Measurements from ENCODE around the gene SNW1.
A peak's percentile ranks its signal among the peaks of the same experiment; 100 is the strongest.

Gene SNW1

GRCh38 chr14:77710364-77710763, 50.6 kb downstream of the SNW1 start:
- ATAC-seq (ENCODE audit: insufficient read depth, low read depth) (no peak), DNase-seq (no peak)
- H3K4me3 ChIP-seq (ENCODE audit: low read depth in 1 of 2, low read length in 2 of 2), result no peak overlapping the region; a peak in 1 of 4 replicates
- H3K79me2 ChIP-seq (ENCODE audit: insufficient read depth, low read length), result peaks cover 91% of the 10 kb centered on the region
- H3K36me3 ChIP-seq (ENCODE audit: insufficient read depth, low read length), result peaks cover 51% of the 10 kb centered on the region
- TF ChIP-seq CTCF (IDR thresholded peaks at IDR 0.05; ENCODE audit: borderline replicate concordance, extremely low read depth, low read length, poor library complexity, severe bottlenecking) (no peak), EZH2 (IDR thresholded peaks at IDR 0.05; ENCODE audit: borderline replicate concordance, low read depth, low read length, severe bottlenecking) (no peak)
- H3K4me2 ChIP-seq (ENCODE audit: insufficient read depth, low read length), result peak overlapping the region; percentile 87; the same call in 1 of the 2 replicates
- H3K9ac ChIP-seq (ENCODE audit: low read depth, low read length), result no peak overlapping the region
- H3K4me1 ChIP-seq (ENCODE audit: insufficient read depth, low read length), result peaks cover 36% of the 10 kb centered on the region
- H3K27ac ChIP-seq (ENCODE audit: low read length), result no peak overlapping the region
- peaks cover 30% of the 10 kb centered on the region; the same call in 1 of the 2 replicates for H4K20me1 ChIP-seq (ENCODE audit: insufficient read depth, low read length)
- H3K27me3 ChIP-seq (ENCODE audit: insufficient read depth, low read length, poor library complexity), result no peaks in the 10 kb centered on the region
- no peaks in the 10 kb centered on the region for H3K9me3 ChIP-seq (ENCODE audit: insufficient read depth, low read length, severe bottlenecking)
- H2AFZ ChIP-seq (ENCODE audit: low read depth, low read length), result no peak overlapping the region

GRCh38 chr14:77709412-77709811, 51.5 kb downstream of the SNW1 start:
- TF ChIP-seq EZH2 (IDR thresholded peaks at IDR 0.05; ENCODE audit: borderline replicate concordance, low read depth, low read length, severe bottlenecking), result no peak
- TF ChIP-seq CTCF (IDR thresholded peaks at IDR 0.05; ENCODE audit: borderline replicate concordance, extremely low read depth, low read length, poor library complexity, severe bottlenecking), result no peak
- Histone ChIP-seq H3K9me3 (ENCODE audit: insufficient read depth, low read length, severe bottlenecking) (no peaks in the 10 kb centered on the region), H3K27me3 (ENCODE audit: insufficient read depth, low read length, poor library complexity) (no peaks in the 10 kb centered on the region), H3K4me2 (ENCODE audit: insufficient read depth, low read length) (peak overlapping the region; percentile 87), H3K4me1 (ENCODE audit: insufficient read depth, low read length) (peaks cover 36% of the 10 kb centered on the region), H3K79me2 (ENCODE audit: insufficient read depth, low read length) (peaks cover 93% of the 10 kb centered on the region), H3K36me3 (ENCODE audit: insufficient read depth, low read length) (peaks cover 47% of the 10 kb centered on the region), H3K9ac (ENCODE audit: low read depth, low read length) (peak overlapping the region; percentile 75), H4K20me1 (ENCODE audit: insufficient read depth, low read length) (peaks cover 25% of the 10 kb centered on the region; the same call in 1 of the 2 replicates), H3K27ac (ENCODE audit: low read length) (no peak overlapping the region), H3K4me3 (ENCODE audit: low read depth in 1 of 2, low read length in 2 of 2) (peak overlapping the region; percentile 71 to 94; a peak in 3 of 4 replicates), H2AFZ (ENCODE audit: low read depth, low read length) (no peak overlapping the region)
- no peak for ATAC-seq (ENCODE audit: insufficient read depth, low read depth)
- no peak for DNase-seq

GRCh38 chr14:77708749-77709148, 52.2 kb downstream of the SNW1 start:
- Histone ChIP-seq H3K4me2 (ENCODE audit: insufficient read depth, low read length) (peak overlapping the region; percentile 87), H3K9me3 (ENCODE audit: insufficient read depth, low read length, severe bottlenecking) (no peaks in the 10 kb centered on the region), H2AFZ (ENCODE audit: low read depth, low read length) (peak overlapping the region; percentile 82; the same call in 1 of the 2 replicates), H3K79me2 (ENCODE audit: insufficient read depth, low read length) (peaks cover 92% of the 10 kb centered on the region), H3K36me3 (ENCODE audit: insufficient read depth, low read length) (peaks cover 48% of the 10 kb centered on the region), H3K27ac (ENCODE audit: low read length) (peak overlapping the region; percentile 84), H4K20me1 (ENCODE audit: insufficient read depth, low read length) (peaks cover 19% of the 10 kb centered on the region; the same call in 1 of the 2 replicates), H3K27me3 (ENCODE audit: insufficient read depth, low read length, poor library complexity) (no peaks in the 10 kb centered on the region), H3K4me1 (ENCODE audit: insufficient read depth, low read length) (peaks cover 36% of the 10 kb centered on the region), H3K4me3 (ENCODE audit: low read depth in 1 of 2, low read length in 2 of 2) (peak overlapping the region; percentile 71 to 94), H3K9ac (ENCODE audit: low read depth, low read length) (peak overlapping the region; percentile 75)
- TF ChIP-seq EZH2 (IDR thresholded peaks at IDR 0.05; ENCODE audit: borderline replicate concordance, low read depth, low read length, severe bottlenecking) (no peak), CTCF (IDR thresholded peaks at IDR 0.05; ENCODE audit: borderline replicate concordance, extremely low read depth, low read length, poor library complexity, severe bottlenecking) (no peak)
- DNase-seq (no peak), ATAC-seq (ENCODE audit: insufficient read depth, low read depth) (no peak)

Measured in DND-41 (cell line).